H1 (cell line): Measurements from ENCODE around the gene PDE4D. TPM values are rescaled to one million over a fixed set of nuclear protein-coding genes. Genes with fewer than 3 reads are reported as not detected.

Source experiments
- CTCF ChIA-PET: fragments of 300-600 bp; sonication (Branson Sonifier 250); formaldehyde crosslinking; loops from one replicate; lab custom pipeline; 2021; ENCODE audit not compliant: partially characterized antibody; lab: Charles Lee
- POLR2A ChIA-PET: fragments of 300-600 bp; sonication (Branson Sonifier 250); formaldehyde crosslinking; loops from one replicate; lab custom pipeline; 2021; ENCODE audit warnings: inconsistent platforms; ENCODE audit not compliant: partially characterized antibody; lab: Charles Lee
- DNase-seq, 2 experiments: peaks; one replicate each; pipeline versions ENCODE4 v3.0.0 to v3.0.0-alpha.2; 2010 to 2022; ENCODE audit warnings: low spot score in 2 of 2, low read depth in 1 of 2, mixed read lengths in 1 of 2
- FAIRE-seq: peaks from 2 replicates; lab custom pipeline; 2011; peaks lifted over from hg19 to GRCh38; lab: Jason Lieb, UNC
- H2AFZ ChIP-seq: 2 replicates; pipeline ENCODE4 v1.8.1; 2012; ENCODE audit warnings: low read length, inconsistent platforms
- H2AK5ac ChIP-seq: 2 replicates; pipeline ENCODE4 v1.6.1; 2013; ENCODE audit warnings: low read depth, low read length
- H2BK120ac ChIP-seq: replicated peaks from 2 replicates; pipeline ENCODE3; 2013; ENCODE audit warnings: low read depth, low read length, inconsistent platforms
- H2BK12ac ChIP-seq: 2 replicates; pipeline ENCODE4 v1.6.1; 2013; ENCODE audit warnings: low read depth, low read length
- H2BK15ac ChIP-seq: 2 replicates; pipeline ENCODE4 v1.6.1; 2013; ENCODE audit warnings: low read length
- H2BK20ac ChIP-seq: 2 replicates; pipeline ENCODE4 v1.6.1; 2013; ENCODE audit warnings: low read length
- H2BK5ac ChIP-seq: 2 replicates; pipeline ENCODE4 v1.6.1; 2013; ENCODE audit warnings: low read depth, low read length
- H3K14ac ChIP-seq: 2 replicates; pipeline ENCODE4 v1.6.1; 2013; ENCODE audit warnings: inconsistent platforms; ENCODE audit not compliant: insufficient read length
- H3K18ac ChIP-seq: 2 replicates; pipeline ENCODE4 v1.6.1; 2013; ENCODE audit warnings: low read length; ENCODE audit errors: extremely low read depth
- H3K23ac ChIP-seq: 2 replicates; pipeline ENCODE4 v1.6.1; 2013; ENCODE audit warnings: inconsistent platforms; ENCODE audit not compliant: insufficient read length
- H3K23me2 ChIP-seq: 2 replicates; pipeline ENCODE4 v1.6.1; 2013; ENCODE audit warnings: low read depth, low read length
- H3K27ac ChIP-seq: 2 replicates; pipeline ENCODE4 v1.6.1; 2011; ENCODE audit warnings: low read depth, low read length, inconsistent platforms
- H3K27me3 ChIP-seq, 4 experiments: replicated peaks in 1 of 4; 1 replicate in 1 of 4; 2 replicates in 3 of 4; pipeline versions ENCODE4 v1.6.1 to v1.8.1; 2011 to 2013; ENCODE audit warnings: low read length in 3 of 4, mild to moderate bottlenecking in 3 of 4, inconsistent platforms in 2 of 4, mixed read lengths in 2 of 4, moderate library complexity in 1 of 4; ENCODE audit not compliant: control insufficient read depth in 3 of 4, insufficient read depth in 3 of 4; ENCODE audit errors: extremely low read depth in 1 of 4
- H3K36me3 ChIP-seq, 4 experiments: 2 replicates each; pipeline versions ENCODE4 v1.6.1 to v1.8.1; 2011 to 2013; ENCODE audit warnings: mild to moderate bottlenecking in 4 of 4, low read length in 3 of 4, moderate library complexity in 2 of 4, control low read depth in 1 of 4, inconsistent platforms in 1 of 4; ENCODE audit not compliant: insufficient read depth in 4 of 4, control insufficient read depth in 2 of 4
- H3K4ac ChIP-seq: replicated peaks from 2 replicates; pipeline ENCODE3; 2013; ENCODE audit warnings: low read length, low read depth, mixed read lengths, inconsistent platforms; ENCODE audit not compliant: insufficient read length
- H3K4me1 ChIP-seq, 4 experiments: replicated peaks in 1 of 4; 1 replicate in 1 of 4; 2 replicates in 3 of 4; pipeline versions ENCODE4 v1.6.1 to v1.8.1; 2011 to 2013; ENCODE audit warnings: low read length in 3 of 4, inconsistent platforms in 2 of 4, mixed read lengths in 1 of 4; ENCODE audit not compliant: insufficient read depth in 4 of 4, control insufficient read depth in 3 of 4
- H3K4me2 ChIP-seq, 2 experiments: 2 replicates each; pipeline versions ENCODE4 v1.6.1 to v1.8.1; 2011 to 2013; ENCODE audit warnings: low read depth in 2 of 2, low read length in 2 of 2, control low read depth in 1 of 2, inconsistent platforms in 1 of 2, mild to moderate bottlenecking in 1 of 2; ENCODE audit not compliant: insufficient read depth in 1 of 2
- H3K4me3 ChIP-seq, 4 experiments: fragments of 200-600, 300-600 bp in 1 of 4; sonication (generic), shearing (Covaris generic), sonication (Bioruptor Twin) in 1 of 4; 2 replicates each; pipeline versions ENCODE4 v1.5.1 to v1.8.1; 2011 to 2016; ENCODE audit warnings: low read length in 4 of 4, low read depth in 3 of 4, control low read depth in 2 of 4, inconsistent platforms in 2 of 4, mild to moderate bottlenecking in 2 of 4, mixed read lengths in 1 of 4, moderate library complexity in 1 of 4; ENCODE audit not compliant: insufficient read depth in 2 of 4; ENCODE audit errors: extremely low read depth in 1 of 4
- H3K56ac ChIP-seq: replicated peaks from 2 replicates; pipeline ENCODE3; 2013; ENCODE audit warnings: low read depth, mild to moderate bottlenecking, mixed read lengths, low read length, inconsistent platforms; ENCODE audit not compliant: insufficient read length
- H3K79me1 ChIP-seq: 2 replicates; pipeline ENCODE4 v1.6.1; 2013; ENCODE audit warnings: low read depth, low read length, control low read depth
- H3K79me2 ChIP-seq, 2 experiments: 2 replicates each; pipeline versions ENCODE4 v1.6.1 to v1.8.1; 2012 to 2013; ENCODE audit warnings: low read length in 2 of 2, mild to moderate bottlenecking in 2 of 2, inconsistent platforms in 1 of 2; ENCODE audit not compliant: insufficient read depth in 2 of 2, control insufficient read depth in 1 of 2
- H3K9ac ChIP-seq, 4 experiments: replicated peaks in 1 of 4; 1 replicate in 1 of 4; 2 replicates in 3 of 4; pipeline versions ENCODE4 v1.6.1 to v1.8.1; 2011 to 2013; ENCODE audit warnings: low read depth in 3 of 4, low read length in 3 of 4, control low read depth in 2 of 4, mild to moderate bottlenecking in 2 of 4, moderate library complexity in 2 of 4, inconsistent platforms in 1 of 4; ENCODE audit errors: extremely low read depth in 1 of 4
- H3K9me3 ChIP-seq, 2 experiments: 2 replicates each; pipeline versions ENCODE4 v1.6.1 to v1.8.1; 2012 to 2013; ENCODE audit warnings: mild to moderate bottlenecking in 2 of 2, moderate library complexity in 2 of 2, control low read depth in 1 of 2, inconsistent platforms in 1 of 2, low read depth in 1 of 2, low read length in 1 of 2, mixed read lengths in 1 of 2; ENCODE audit not compliant: insufficient read depth in 2 of 2
- H4K20me1 ChIP-seq, 2 experiments: replicated peaks in 1 of 2; 2 replicates each; pipeline versions ENCODE3 to v1.8.1; 2011 to 2013; ENCODE audit warnings: inconsistent platforms in 2 of 2, low read length in 2 of 2, mild to moderate bottlenecking in 1 of 2; ENCODE audit not compliant: insufficient read depth in 2 of 2, control insufficient read depth in 1 of 2
- H4K5ac ChIP-seq: 2 replicates; pipeline ENCODE4 v1.6.1; 2013; ENCODE audit warnings: low read length, low read depth, mixed read lengths, inconsistent platforms; ENCODE audit not compliant: insufficient read length
- H4K8ac ChIP-seq: 2 replicates; pipeline ENCODE4 v1.8.0; 2013; ENCODE audit warnings: mild to moderate bottlenecking, moderate library complexity, low read length, inconsistent platforms; ENCODE audit not compliant: insufficient read depth; ENCODE audit errors: extremely low read depth
- H4K91ac ChIP-seq: replicated peaks from 2 replicates; pipeline ENCODE3; 2013; ENCODE audit warnings: low read length, mixed read lengths, inconsistent platforms; ENCODE audit not compliant: insufficient read length
- ASH2L ChIP-seq: fragments of 200-600, 300-600 bp; sonication (generic); IDR thresholded peaks from one replicate; pipeline ENCODE4 v1.7.1; 2017; ENCODE audit warnings: low read length
- EP300 ChIP-seq, 2 experiments: IDR thresholded peaks; 1 replicate in 1 of 2; 2 replicates in 1 of 2; pipeline ENCODE4 v1.6.1; 2011 to 2012; ENCODE audit warnings: low read depth in 2 of 2, low read length in 2 of 2, mild to moderate bottlenecking in 2 of 2, borderline replicate concordance in 1 of 2, inconsistent platforms in 1 of 2, moderate library complexity in 1 of 2
- KDM1A ChIP-seq: fragments of 200-600, 300-600 bp; sonication (generic); IDR thresholded peaks from 2 replicates; pipeline ENCODE4 v1.7.1; 2016; ENCODE audit warnings: mild to moderate bottlenecking, low read length, borderline replicate concordance
- TAF1 ChIP-seq: IDR thresholded peaks from 2 replicates; pipeline ENCODE4 v1.6.1; 2011; ENCODE audit warnings: mild to moderate bottlenecking, low read depth, low read length
- WGBS, 2 experiments: shearing (Covaris generic) in 1 of 2; methylation state at CpG; one replicate each; pipeline versions ENCODE4 v1.1.6 to v1.1.7; 2013 to 2015; ENCODE audit warnings: low lambda C conversion rate in 2 of 2, mixed read lengths in 2 of 2, inconsistent platforms in 1 of 2, low coverage in 1 of 2, missing lambda C conversion rate in 1 of 2; ENCODE audit not compliant: insufficient replicate concordance in 2 of 2, insufficient coverage in 1 of 2, insufficient read length in 1 of 2; ENCODE audit errors: extremely low coverage in 1 of 2, missing lambda C conversion rate in 1 of 2; 5-methylcytosine and 5-hydroxymethylcytosine counted together
- polyA plus RNA-seq, 7 experiments: library from polyadenylated mRNA; depleted of rRNA in 3 of 7; stranded (reverse) in 5 of 7; unstranded in 2 of 7; fragments of >200 nt in 5 of 7; fragments of 200-250 nt in 2 of 7; gene quantifications; 1 replicate in 5 of 7; 2 replicates in 1 of 7; 4 replicates in 1 of 7; pipeline versions ENCODE4 v1.2.1 to v1.2.3, GENCODE V29; 2011 to 2013; ENCODE audit warnings: missing spikeins in 2 of 7, mixed read lengths in 2 of 7
- total RNA-seq: library from RNA; stranded (reverse); fragmentation: NEBNext Ultra II Directional; extraction: Animal tissue kit (Norgen Biotek cat#: 25700); gene quantifications from 2 replicates; pipeline ENCODE4 v1.2.1, GENCODE V29; 2021

Gene PDE4D
- total and polyA plus RNA-seq, 2 of the 8 experiments (the other 6 are each of a cell fraction or from before 2014, with no cell fraction given), result 2.3 to 3.7 TPM

GRCh38 chr5:59293700-59294099 lies 599.8 kb downstream of the PDE4D start:
- Histone ChIP-seq H3K4me3 (no peak overlapping the region), H3K9me3 (no peaks in the 10 kb centered on the region), H3K36me3 (no peaks in the 10 kb centered on the region), H3K4ac (no peak overlapping the region), H3K18ac (no peak overlapping the region), H3K23me2 (no peaks in the 10 kb centered on the region), H3K14ac (no peak overlapping the region), H2AK5ac (no peak overlapping the region), H3K79me2 (no peaks in the 10 kb centered on the region), H2BK120ac (no peak overlapping the region), H3K23ac (no peak overlapping the region), H2BK20ac (no peak overlapping the region), H2BK12ac (no peak overlapping the region), H3K4me2 (no peak overlapping the region), H3K27ac (no peak overlapping the region), H2BK5ac (no peak overlapping the region), H3K56ac (no peak overlapping the region), H4K8ac (no peak overlapping the region), H3K9ac (no peak overlapping the region), H2AFZ (no peak overlapping the region), H4K91ac (no peak overlapping the region), H3K79me1 (no peaks in the 10 kb centered on the region), H3K27me3 (no peaks in the 10 kb centered on the region), H4K20me1 (no peaks in the 10 kb centered on the region), H2BK15ac (no peak overlapping the region), H3K4me1 (no peaks in the 10 kb centered on the region), H4K5ac (no peak overlapping the region)
- DNase-seq (no peak), FAIRE-seq (no peak)
- 80% methylated on average over 4 of the region's 4 CpGs; no CpG with 5 or more reads in 1 of the 2 experiments for WGBS, 2 experiments
- ChIA-PET CTCF (no interaction called here), POLR2A (no interaction called here)
- TF ChIP-seq ASH2L (no peak), EP300 (IDR thresholded peaks at IDR 0.05; ENCODE audit: borderline replicate concordance in 1 of 2, low read depth in 2 of 2, low read length in 2 of 2) (no peak), TAF1 (no peak), KDM1A (no peak)
